Raji (cell line): ENCODE results near the gene SGCD.

Experiments used
- POLR2A ChIP-seq: IDR thresholded peaks from 2 replicates; pipeline ENCODE4 v1.6.1; 2011; ENCODE audit warnings: low read depth, low read length, control low read depth; ENCODE audit not compliant: insufficient read depth

Gene SGCD

DNA sequence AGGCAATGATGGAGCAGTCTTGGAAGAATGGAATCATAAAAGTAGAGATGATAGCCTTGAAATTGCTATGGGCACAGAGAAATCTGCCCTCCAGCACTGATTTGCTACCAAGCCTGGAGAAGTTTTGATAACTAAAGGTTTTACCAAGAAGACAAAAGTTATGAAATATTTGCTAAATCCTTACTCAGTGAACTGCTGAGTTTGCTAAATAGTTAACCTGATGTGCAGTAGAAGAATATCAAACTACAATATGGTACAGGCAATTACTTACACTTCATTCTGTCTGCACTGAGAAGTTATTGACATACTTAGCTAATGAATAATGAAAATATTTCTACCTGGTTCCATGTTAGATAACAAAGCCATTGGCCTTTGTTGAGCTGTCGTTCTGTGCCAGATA is 124.5 kb downstream of the SGCD start:
- TF ChIP-seq POLR2A = no peak

DNA sequence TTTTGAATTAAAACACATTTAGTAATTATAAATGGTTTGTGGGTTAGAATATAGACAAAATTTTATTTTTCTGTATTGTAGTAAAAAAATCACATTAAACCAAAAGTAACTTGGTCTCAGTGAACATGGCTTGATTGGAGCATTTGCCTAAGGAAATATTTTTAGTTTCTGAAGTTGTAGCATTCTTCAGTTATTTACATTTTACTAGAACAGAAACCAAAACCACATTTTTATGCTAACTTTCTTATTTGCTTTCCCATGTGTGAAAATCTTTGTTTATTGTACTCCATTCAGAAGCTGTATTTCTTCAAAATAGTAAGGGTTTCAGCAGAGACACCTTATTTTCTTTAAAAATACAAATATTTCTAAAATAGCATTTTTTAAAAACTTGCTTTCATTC is 129.9 kb downstream of the SGCD start:
- TF ChIP-seq POLR2A = no peak

DNA sequence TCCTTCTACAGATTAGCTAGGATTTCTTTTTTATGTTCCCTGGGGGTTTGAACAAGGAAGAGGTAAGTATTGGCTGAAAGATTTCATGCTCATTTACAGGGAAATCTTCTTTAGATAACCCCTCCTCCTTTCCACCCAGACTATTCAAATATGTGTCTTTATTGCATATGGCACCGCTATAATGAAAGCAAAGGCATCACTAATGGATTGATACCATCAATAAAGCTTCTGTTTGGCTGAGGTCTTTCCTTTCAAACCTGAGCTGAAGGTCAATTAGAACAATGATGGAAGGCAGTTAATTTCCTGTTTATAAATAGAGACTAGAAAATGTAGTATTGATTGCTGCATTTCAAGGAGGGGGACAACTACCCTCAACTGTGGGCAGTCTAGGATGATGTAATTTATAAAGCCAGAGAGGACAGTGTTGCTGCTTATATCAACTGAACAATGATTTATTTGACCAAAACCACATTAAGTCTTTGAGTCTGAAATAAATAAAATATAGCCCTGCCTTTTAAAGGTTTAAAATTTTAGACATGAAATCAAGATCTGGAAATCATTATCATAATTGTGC is 132.9 kb downstream of the SGCD start:
- no peak for TF ChIP-seq POLR2A

- no peak for TF ChIP-seq POLR2A
These were observed 133.5 kb downstream of the SGCD start for GRCh38 chr5:156460471-156460870.

GRCh38 chr5:156466871-156467270 is 139.9 kb downstream of the SGCD start:
- no peak for TF ChIP-seq POLR2A

GRCh38 chr5:156469636-156470035 is 142.7 kb downstream of the SGCD start:
- no peak for TF ChIP-seq POLR2A

- TF ChIP-seq POLR2A = no peak
These were observed 144.9 kb downstream of the SGCD start for GRCh38 chr5:156471893-156472292.

GRCh38 chr5:156473269-156473908 is 146.4 kb downstream of the SGCD start:
- TF ChIP-seq POLR2A = no peak

DNA sequence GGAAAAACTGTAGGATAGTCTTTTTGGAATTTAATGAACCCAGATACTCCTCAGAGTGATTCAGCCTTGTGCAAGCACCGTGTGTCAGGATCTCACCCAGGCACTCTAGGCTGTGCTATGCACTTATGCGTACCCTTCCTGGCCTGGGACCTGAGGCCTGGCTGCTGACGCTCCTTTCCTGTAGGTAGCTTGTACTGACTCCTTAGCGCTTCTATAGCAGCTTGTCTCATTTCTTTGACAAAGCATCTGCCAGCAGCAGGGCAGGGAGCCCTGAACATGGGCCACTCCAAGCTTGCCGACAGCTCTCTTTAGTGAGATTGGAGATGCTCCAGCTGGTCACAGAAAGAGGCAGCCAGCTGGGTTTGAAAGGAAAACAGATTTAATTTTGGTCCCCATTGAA is 147.3 kb downstream of the SGCD start:
- no peak for TF ChIP-seq POLR2A

DNA sequence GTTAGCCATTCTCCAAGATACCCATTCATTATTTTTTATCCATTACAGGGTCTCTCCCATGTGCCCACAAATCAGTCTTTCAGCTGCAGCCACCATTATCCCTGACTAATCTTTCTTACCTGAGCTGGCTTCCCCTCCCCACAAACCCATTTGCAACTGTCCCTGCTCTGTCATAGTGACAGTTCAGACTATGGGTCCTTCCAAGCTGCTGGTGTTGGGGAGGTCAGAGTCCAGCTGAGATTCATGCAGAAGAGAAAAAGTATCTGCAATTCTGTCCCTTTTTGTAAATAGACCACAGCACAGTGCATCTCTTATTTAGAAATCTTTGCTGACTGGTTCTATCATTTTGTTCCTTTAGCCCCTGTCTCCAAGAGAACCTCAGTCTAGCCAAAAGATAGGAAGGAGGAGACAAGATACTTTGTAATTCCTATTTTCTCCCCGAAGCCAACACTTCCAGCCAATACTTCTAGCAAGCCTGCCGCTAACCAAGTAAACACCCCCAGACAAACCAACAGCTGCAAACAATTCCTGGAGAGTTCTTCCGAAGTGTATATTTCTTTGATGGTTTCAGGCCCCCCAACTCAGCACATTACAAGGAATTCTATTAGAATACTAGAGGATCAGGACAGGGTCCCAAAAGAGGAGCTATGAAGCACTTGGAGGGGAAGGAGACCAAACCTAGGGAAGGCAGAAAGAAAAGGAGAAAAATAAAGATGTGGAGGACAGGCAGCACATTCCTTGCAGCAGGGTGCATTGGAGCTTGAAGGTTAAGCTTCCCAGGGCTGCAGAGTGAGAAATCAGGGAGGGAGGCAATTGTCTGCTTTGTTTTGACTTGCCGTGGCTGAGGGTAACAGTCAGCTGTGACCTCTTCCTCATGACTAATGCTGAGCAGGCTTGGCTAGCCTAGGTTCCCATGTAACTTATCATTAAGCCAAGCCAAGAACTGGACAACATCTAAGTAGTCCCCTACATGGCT is 148.5 kb downstream of the SGCD start:
- no peak for TF ChIP-seq POLR2A

DNA sequence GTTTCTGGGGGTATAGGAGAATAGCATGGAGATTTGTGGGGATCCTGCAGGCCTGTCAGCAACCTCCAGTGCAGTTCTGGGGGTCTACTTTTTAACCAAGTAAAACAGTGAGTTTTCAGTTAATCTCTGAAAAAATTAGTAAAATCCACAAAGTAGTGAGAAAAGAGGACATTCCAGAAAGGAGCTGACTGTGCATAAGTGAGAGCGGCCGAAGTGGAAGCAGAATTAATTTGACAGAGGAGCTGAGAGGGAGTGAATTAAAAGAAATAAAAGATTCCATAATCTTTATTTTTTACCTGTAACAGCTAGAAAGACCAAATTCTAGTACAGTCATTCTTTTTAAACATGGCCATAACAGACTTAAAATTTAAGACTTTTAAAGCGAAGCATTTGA is 149.2 kb downstream of the SGCD start:
- no peak for TF ChIP-seq POLR2A

DNA sequence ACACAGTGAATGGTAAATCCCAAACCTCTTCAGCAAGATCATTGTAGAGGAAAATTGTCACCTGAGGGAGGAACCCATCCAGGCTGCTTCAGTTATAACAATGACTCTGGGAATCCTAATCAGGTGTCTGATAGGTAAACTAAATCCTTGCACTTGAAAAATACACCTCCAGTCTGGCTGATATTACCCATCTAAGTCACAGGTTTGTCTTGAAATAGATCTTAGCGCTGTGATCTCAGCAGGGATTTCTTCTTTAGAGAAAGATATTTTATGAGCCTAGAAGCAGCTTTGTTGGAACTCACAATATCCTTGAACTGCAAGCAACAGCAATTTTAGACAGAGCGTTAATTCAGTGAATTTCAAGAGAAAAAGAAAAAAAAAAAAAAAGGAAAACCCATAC is 149.7 kb downstream of the SGCD start:
- no peak for TF ChIP-seq POLR2A

DNA sequence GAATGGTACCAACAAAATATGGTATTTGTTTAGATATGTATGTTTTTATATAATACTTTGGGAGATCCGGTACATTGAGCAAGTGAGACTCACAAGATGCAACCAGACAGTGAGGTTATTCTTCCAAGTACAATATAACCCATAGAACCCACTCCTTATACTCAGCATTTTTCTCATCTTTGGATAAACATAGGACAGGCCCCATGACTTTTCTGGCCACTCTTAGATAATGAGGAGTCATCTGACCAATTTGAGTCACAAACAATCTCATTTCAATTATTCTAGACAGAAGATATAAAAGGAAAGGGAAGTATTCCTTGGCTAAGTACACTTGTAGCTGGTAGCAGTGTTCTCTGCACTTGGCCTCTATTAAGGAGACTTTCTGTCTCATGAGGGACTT is 150.2 kb downstream of the SGCD start:
- no peak for TF ChIP-seq POLR2A

DNA sequence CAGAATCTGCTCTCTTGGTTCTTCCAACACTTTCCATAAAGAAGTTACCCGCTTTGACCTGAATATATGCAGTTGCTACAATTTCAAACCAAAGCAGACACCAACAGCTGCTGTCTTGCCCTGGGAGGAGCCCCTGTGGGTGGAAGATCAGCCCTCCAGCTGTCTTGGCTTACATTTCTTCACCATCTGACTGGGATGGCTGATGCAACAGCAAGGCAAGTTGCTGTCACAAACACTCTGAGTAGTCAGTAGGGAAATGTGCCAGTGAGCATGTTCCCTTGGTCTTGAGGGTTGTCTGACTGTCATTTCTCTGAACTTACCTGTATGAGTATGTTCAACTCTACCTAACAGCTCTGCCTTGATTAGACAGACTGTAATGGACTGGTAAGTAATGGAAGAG is 152.9 kb downstream of the SGCD start:
- no peak for TF ChIP-seq POLR2A

DNA sequence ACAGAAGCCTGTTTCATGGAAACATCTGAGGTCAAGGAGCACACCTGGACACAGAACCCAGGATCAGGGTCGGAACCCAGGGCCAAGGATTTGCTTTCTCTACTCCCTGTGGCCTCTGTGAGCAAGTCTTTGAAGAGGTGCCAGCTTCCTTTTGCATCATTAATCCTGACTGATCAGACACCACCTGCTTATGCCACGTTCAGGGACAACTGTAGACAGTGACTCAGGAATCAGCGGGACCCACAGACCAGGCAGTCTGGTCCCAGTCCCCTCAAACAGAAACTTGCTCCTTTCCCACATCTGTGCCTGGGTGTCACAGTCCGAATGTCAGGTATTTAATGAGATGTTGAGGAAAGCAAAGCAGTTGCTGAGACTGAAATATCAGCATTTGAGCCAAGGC is 154.8 kb downstream of the SGCD start:
- no peak for TF ChIP-seq POLR2A

DNA sequence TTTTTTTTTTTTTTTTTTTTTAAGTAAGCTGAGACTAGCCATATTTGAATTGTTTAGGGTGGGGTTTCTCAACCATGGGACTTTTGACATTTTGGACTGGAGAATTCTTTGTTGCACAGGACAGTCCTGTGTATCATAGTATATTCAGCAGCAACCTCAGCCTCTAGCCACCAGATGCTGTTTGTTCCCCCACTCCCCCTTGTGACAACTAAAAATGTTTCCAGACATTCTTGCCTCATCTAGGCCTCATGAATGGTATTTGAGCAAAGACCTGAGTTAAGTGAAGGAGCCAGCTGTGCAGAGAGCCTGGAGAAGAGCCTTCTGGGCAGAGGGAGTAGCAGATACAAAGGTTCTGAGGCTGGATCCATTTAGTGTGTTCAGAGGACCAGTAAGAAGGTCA is 155.9 kb downstream of the SGCD start:
- TF ChIP-seq POLR2A = no peak

DNA sequence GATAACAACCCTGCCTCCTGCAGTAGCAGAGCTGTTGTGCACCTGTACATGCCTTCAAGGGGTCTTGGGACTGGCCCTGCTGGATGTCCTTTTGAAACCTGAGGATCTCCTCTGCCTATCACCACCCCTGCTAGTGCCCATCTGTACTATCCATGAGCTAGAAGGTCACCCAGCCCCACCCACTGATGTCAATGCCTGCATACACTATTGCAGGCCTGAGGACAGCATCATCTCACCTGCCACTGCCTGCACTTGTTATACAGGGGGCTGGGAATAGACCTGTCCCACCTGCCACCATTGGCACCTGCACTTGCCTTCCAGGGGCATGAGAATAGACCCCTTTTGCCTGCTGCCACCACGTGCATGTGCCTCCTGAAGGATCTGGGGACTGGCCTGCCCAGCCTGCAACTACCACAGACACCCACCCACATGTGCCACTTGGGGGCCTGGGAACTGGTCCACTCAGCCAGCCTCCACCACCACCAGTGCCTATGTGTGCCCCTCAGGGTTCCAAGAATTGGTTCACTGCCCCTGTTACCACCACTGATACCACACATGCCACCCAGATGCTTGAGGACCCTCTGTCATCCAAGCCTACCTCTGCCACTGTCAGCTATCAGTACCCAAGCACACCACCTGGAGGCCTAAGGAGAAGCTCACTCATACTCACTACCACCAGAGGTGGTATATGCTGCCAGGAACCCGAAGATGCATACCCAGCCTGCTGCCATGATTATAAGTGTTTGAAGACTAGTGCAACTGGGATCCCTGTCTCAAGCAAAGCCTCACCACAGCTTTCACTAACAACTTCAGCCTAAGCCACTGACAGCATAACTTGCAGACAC is 159.7 kb downstream of the SGCD start:
- no peak for TF ChIP-seq POLR2A
